K562 (cell line): ENCODE results near the gene GADL1. TPM values are rescaled to one million over a fixed set of nuclear protein-coding genes. Genes with fewer than 3 reads are reported as not detected.

ENCODE experiments used
- ATAC-seq: fragments of 200-7000 bp; cut with Tn5 transposase; 3 replicates; pipeline ENCODE4 v1.9.1; 2020; ENCODE audit warnings: moderate library complexity
- BruUV-seq: library from RNA; stranded (reverse); fragments of 400-500 nt; replicated peaks from 2 replicates; lab custom pipeline; 2021; lab: Mats Ljungman, UMichigan
- CTCF ChIA-PET: fragments of 300-600 bp; formaldehyde crosslinking; extraction: SDS; loops from one replicate; lab custom pipeline; 2021; ENCODE audit warnings: low intra/inter-chr PET ratio; lab: Yijun Ruan, JAX
- POLR2A ChIA-PET: fragments of 300-600, 350-650 bp; sonication (Branson Sonifier 250); formaldehyde crosslinking; extraction: SDS; loops from one replicate; lab custom pipeline; 2021; ENCODE audit warnings: antibody characterized with exemption, inconsistent platforms; lab: Yijun Ruan, JAX
- DNase-seq, 4 experiments: peaks; one replicate each; pipeline versions ENCODE4 v3.0.0 to v3.0.0-alpha.2; 2011 to 2018; ENCODE audit warnings: low spot score in 3 of 4, mixed read lengths in 3 of 4; ENCODE audit errors: extremely low read depth in 1 of 4
- FAIRE-seq: peaks from 2 replicates; lab custom pipeline; 2011; peaks lifted over from hg19 to GRCh38; lab: Jason Lieb, UNC
- H2AFZ ChIP-seq: 2 replicates; pipeline ENCODE4 v1.6.0; 2011; ENCODE audit warnings: low read depth, low read length, control low read depth, inconsistent platforms
- H3K27ac ChIP-seq: fragments of 200-600 bp; 3 replicates; pipeline ENCODE4 v1.8.0; 2011; ENCODE audit warnings: low read depth, mild to moderate bottlenecking, control low read depth, inconsistent platforms, low read length, moderate library complexity, mixed read lengths; ENCODE audit errors: extremely low read depth
- H3K27me3 ChIP-seq, 2 experiments: fragments of 300-600 bp in 1 of 2; 2 replicates in 1 of 2; 3 replicates in 1 of 2; pipeline versions ENCODE4 v1.6.0 to v1.8.0; 2011; ENCODE audit warnings: inconsistent platforms in 2 of 2, low read length in 2 of 2, mild to moderate bottlenecking in 1 of 2, mixed read lengths in 1 of 2, moderate library complexity in 1 of 2; ENCODE audit not compliant: control insufficient read depth in 2 of 2, insufficient read depth in 2 of 2
- H3K36me3 ChIP-seq: fragments of 300-600 bp; 3 replicates; pipeline ENCODE4 v1.8.0; 2011; ENCODE audit warnings: mild to moderate bottlenecking, low read length, inconsistent platforms; ENCODE audit not compliant: control insufficient read depth, insufficient read depth
- H3K4me1 ChIP-seq, 2 experiments: fragments of 200-600 bp in 1 of 2; replicated peaks in 1 of 2; 2 replicates in 1 of 2; 3 replicates in 1 of 2; pipeline versions ENCODE4 v1.5.1 to v1.8.0; 2011; ENCODE audit warnings: inconsistent platforms in 2 of 2, low read length in 2 of 2, mild to moderate bottlenecking in 1 of 2, mixed read lengths in 1 of 2, moderate library complexity in 1 of 2; ENCODE audit not compliant: control insufficient read depth in 2 of 2, insufficient read depth in 2 of 2
- H3K4me2 ChIP-seq: 2 replicates; pipeline ENCODE4 v1.6.1; 2011; ENCODE audit warnings: low read length, control low read depth, inconsistent platforms, mixed read lengths; ENCODE audit not compliant: insufficient read depth
- H3K4me3 ChIP-seq: fragments of 200-600 bp; sonication (generic), shearing (Covaris generic); 2 replicates; pipeline ENCODE4 v1.5.1; 2016; ENCODE audit warnings: control low read depth, inconsistent platforms
- H3K79me2 ChIP-seq: fragments of 200-600 bp; 3 replicates; pipeline ENCODE4 v1.8.0; 2011; ENCODE audit warnings: low read length, inconsistent platforms; ENCODE audit not compliant: control insufficient read depth, insufficient read depth
- H3K9ac ChIP-seq, 2 experiments: 2 replicates each; pipeline versions ENCODE4 v1.6.0 to v1.6.1; 2011; ENCODE audit warnings: low read depth in 2 of 2, low read length in 2 of 2, control low read depth in 1 of 2, inconsistent platforms in 1 of 2, mild to moderate bottlenecking in 1 of 2, mixed read lengths in 1 of 2; ENCODE audit not compliant: insufficient read depth in 1 of 2
- H3K9me1 ChIP-seq: one replicate; pipeline ENCODE4 v1.6.0; 2011; ENCODE audit warnings: inconsistent platforms, mild to moderate bottlenecking, low read length, moderate library complexity; ENCODE audit not compliant: control insufficient read depth, insufficient read depth
- H3K9me3 ChIP-seq: replicated peaks from 2 replicates; pipeline ENCODE4 v1.5.1; 2011; ENCODE audit warnings: low read depth, low read length, inconsistent platforms; ENCODE audit not compliant: control insufficient read depth, insufficient read depth
- H4K20me1 ChIP-seq: replicated peaks from 2 replicates; pipeline ENCODE4 v1.6.1; 2011; ENCODE audit warnings: low read length, inconsistent platforms, mixed read lengths; ENCODE audit not compliant: control insufficient read depth, insufficient read depth
- ATF6 ChIP-seq: sonication (generic); formaldehyde crosslinking; IDR thresholded peaks from 2 replicates; pipeline ENCODE4 v1.4.0; 2020; ENCODE audit warnings: mild to moderate bottlenecking, missing genetic modification reagents
- JUND ChIP-seq, 2 experiments: IDR thresholded peaks; 2 replicates in 1 of 2; 3 replicates in 1 of 2; pipeline ENCODE4 v1.6.1; 2011; ENCODE audit warnings: borderline replicate concordance in 2 of 2, low read depth in 2 of 2, low read length in 2 of 2, improper control_type of control experiment in 1 of 2, missing biosample characterization in 1 of 2, missing genetic modification characterization in 1 of 2, missing genetic modification reagents in 1 of 2
- MYC ChIP-seq, 2 experiments: fragments of 250-450 bp in 1 of 2; sonication (Bioruptor Pico) in 1 of 2; IDR thresholded peaks; 2 replicates each; pipeline versions ENCODE4 v1.5.1 to v1.6.1; 2012 to 2021; ENCODE audit warnings: low read depth in 2 of 2, borderline replicate concordance in 1 of 2, improper control_type of control experiment in 1 of 2, low read length in 1 of 2, mild to moderate bottlenecking in 1 of 2, moderate library complexity in 1 of 2
- PRPF4 ChIP-seq: fragments of 200-400 bp; formaldehyde crosslinking; IDR thresholded peaks from one replicate; pipeline ENCODE4 v1.6.1; 2017; ENCODE audit warnings: low read length, low read depth, mild to moderate bottlenecking; ENCODE audit not compliant: insufficient read depth, poor library complexity, severe bottlenecking
- ZNF121 ChIP-seq: sonication (generic); formaldehyde crosslinking; conservative IDR thresholded peaks from 2 replicates; pipeline ENCODE4 v1.8.0; 2022; ENCODE audit warnings: missing genetic modification reagents
- ZNF184 ChIP-seq: sonication (generic); formaldehyde crosslinking; IDR thresholded peaks from 2 replicates; pipeline ENCODE4 v1.5.0; 2020; ENCODE audit warnings: missing genetic modification reagents
- ZNF253 ChIP-seq: fragments of 250-450 bp; sonication (Bioruptor Pico); conservative IDR thresholded peaks from 2 replicates; pipeline ENCODE4 v1.6.1; 2021; ENCODE audit warnings: mild to moderate bottlenecking
- WGBS: fragments of 100-300 bp; shearing (Covaris generic); methylation state at CpG from one replicate; pipeline ENCODE4 v1.1.6; 2016; ENCODE audit warnings: low coverage, mixed read lengths; ENCODE audit not compliant: insufficient coverage; ENCODE audit errors: missing lambda C conversion rate; 5-methylcytosine and 5-hydroxymethylcytosine counted together
- in situ Hi-C: fragments of 300-500 bp; cut with MboI; formaldehyde crosslinking; loops from 4 replicates; pipeline ENCODE4 v1.15.0; 2018; ENCODE audit warnings: inconsistent platforms, mixed read lengths
- intact Hi-C: fragments of 100-400 bp; cut with micrococcal nuclease; formaldehyde crosslinking; loops from 2 replicates; pipeline ENCODE4 v1.14.2; 2022
- polyA plus RNA-seq, 8 experiments: library from polyadenylated mRNA; depleted of rRNA in 4 of 8; stranded (reverse) in 5 of 8; unstranded in 3 of 8; fragments of >200 nt; fragmentation: Nextera tagmentation in 2 of 8; fragmentation: Illumina TruSeq in 1 of 8; extraction: Ambion mirVana in 2 of 8; extraction: Trizol in 1 of 8; gene quantifications; 2 replicates each; pipeline versions ENCODE4 v1.2.1 to v1.2.3, GENCODE V29; 2011 to 2014; ENCODE audit warnings: inconsistent platforms in 1 of 8, missing spikeins in 1 of 8
- total RNA-seq, 7 experiments: library from RNA; depleted of rRNA in 6 of 7; stranded (reverse); fragments of >200 nt in 6 of 7; fragmentation: Illumina TruSeq in 2 of 7; extraction: Trizol in 2 of 7; gene quantifications; 2 replicates each; pipeline versions ENCODE4 v1.2.1 to v1.2.3, GENCODE V29; 2011 to 2021; ENCODE audit warnings: low replicate concordance in 1 of 7

GADL1 gene
- total and polyA plus RNA-seq, 9 of the 15 experiments (the other 6 are each of a cell fraction or from before 2014, with no cell fraction given) = 0.07 TPM; not detected in 8

DNA sequence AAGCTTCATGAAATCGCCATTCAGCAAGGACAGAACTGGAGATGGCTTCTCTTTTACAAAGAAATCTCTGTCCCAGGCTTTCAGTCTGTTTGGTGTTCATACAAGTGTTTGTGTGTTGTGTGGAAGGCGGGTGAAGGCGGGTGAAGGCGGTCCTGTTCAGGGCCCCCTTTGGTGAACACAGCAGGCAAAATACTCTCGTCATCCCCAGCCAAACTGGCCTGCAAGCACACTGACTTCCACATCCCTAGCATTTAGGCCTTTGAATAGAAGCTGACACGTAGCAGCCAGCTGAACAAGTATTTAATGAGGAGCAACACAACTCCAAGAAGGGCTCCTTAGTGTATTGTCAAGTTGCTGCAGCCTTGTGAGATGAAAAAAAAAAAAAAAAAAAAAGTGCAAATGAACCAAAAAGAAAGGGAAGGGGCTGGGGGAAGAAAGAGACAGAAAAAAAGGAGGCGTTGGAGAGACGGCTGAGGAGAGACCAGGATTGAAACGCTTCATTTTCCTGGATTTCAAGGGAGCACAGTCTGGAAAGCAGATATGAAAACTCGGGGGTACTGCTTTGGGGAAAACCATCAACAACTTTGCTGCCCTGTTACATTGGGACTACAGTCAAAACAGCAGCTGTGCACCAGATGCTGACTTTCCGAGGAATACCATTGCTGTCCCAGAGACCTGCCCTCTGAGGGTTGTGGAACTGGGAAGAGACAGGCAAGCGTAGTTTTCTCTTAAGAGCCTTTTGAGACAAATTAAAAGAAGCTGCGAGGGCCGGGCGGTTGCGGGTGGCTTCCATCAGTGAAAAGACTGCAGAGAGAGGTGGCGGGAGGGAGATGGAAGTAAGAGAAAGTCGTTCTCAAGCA is 213.4 kb downstream of the GADL1 start:
- CTCF ChIA-PET = no interaction called here
- no peaks in the 10 kb centered on the region for H3K4me1 ChIP-seq
- H3K9me1 ChIP-seq = no peaks in the 10 kb centered on the region
- no TSS peak for BruUV-seq
- no peak overlapping the region for H3K27ac ChIP-seq
- no peak overlapping the region for H3K4me2 ChIP-seq
- H3K4me3 ChIP-seq = no peak overlapping the region
- intact Hi-C loops = no loop called here
- H3K79me2 ChIP-seq = no peaks in the 10 kb centered on the region
- H3K27me3 ChIP-seq = no peaks in the 10 kb centered on the region
- H4K20me1 ChIP-seq = no peaks in the 10 kb centered on the region
- DNase-seq (no peak), FAIRE-seq (no peak), ATAC-seq (no peak)
- no peak overlapping the region for H2AFZ ChIP-seq
- TF ChIP-seq ATF6 (no peak), ZNF184 (no peak), JUND (IDR thresholded peaks at IDR 0.05; ENCODE audit: borderline replicate concordance, low read depth, low read length) (no peak), JUND (tag; IDR thresholded peaks at IDR 0.05; ENCODE audit: borderline replicate concordance, low read depth, low read length) (no peak), MYC (IDR thresholded peaks at IDR 0.05; ENCODE audit: low read depth, low read length) (no peak), MYC (CRISPR knock-in tag; IDR thresholded peaks at IDR 0.05; ENCODE audit: borderline replicate concordance, low read depth) (no peak), ZNF121 (CRISPR knock-in tag) (no peak), PRPF4 (no peak), ZNF253 (no peak)
- no peaks in the 10 kb centered on the region for H3K36me3 ChIP-seq
- in situ Hi-C loops = no loop called here
- 0% methylated on average over 16 of the region's 18 CpGs for WGBS
- POLR2A ChIA-PET = no interaction called here
- H3K9me3 ChIP-seq = no peaks in the 10 kb centered on the region
- H3K9ac ChIP-seq = no peak overlapping the region
